Panc1 (cell line): ENCODE measurements around the gene LKAAEAR1. TPM values are rescaled to one million over a fixed set of nuclear protein-coding genes. Genes with fewer than 3 reads are reported as not detected.

Experiments used
- ATAC-seq: fragments of 200-7000 bp; cut with Tn5 transposase; 2 replicates; pipeline ENCODE4 v1.9.1; 2020; ENCODE audit warnings: mild to moderate bottlenecking, moderate library complexity
- BruUV-seq: library from RNA; stranded (reverse); fragments of 400-500 nt; replicated peaks from 2 replicates; lab custom pipeline; 2021; lab: Mats Ljungman, UMichigan
- CTCF ChIA-PET: fragments of 300-600 bp; sonication (Branson Sonifier 250); formaldehyde crosslinking; loops from one replicate; lab custom pipeline; 2022; ENCODE audit warnings: antibody characterized with exemption; lab: Charles Lee
- POLR2A ChIA-PET: fragments of 300-600 bp; sonication (Branson Sonifier 250); formaldehyde crosslinking; loops from one replicate; lab custom pipeline; 2022; ENCODE audit warnings: antibody characterized with exemption; lab: Charles Lee
- DNase-seq: peaks from one replicate; pipeline ENCODE4 v3.0.0-alpha.2; 2010; ENCODE audit warnings: low read depth, low spot score
- H3K27ac ChIP-seq: 2 replicates; pipeline ENCODE4 v1.5.1; 2011; ENCODE audit warnings: mild to moderate bottlenecking, low read length, inconsistent platforms
- H3K27me3 ChIP-seq: fragments of 200-500 bp; sonication (Bioruptor generic); 2 replicates; pipeline ENCODE4 v1.6.0; 2014; ENCODE audit warnings: low read length, inconsistent platforms; ENCODE audit not compliant: control insufficient read depth, insufficient read depth
- H3K36me3 ChIP-seq: fragments of 200-500 bp; sonication (Bioruptor generic); 2 replicates; pipeline ENCODE4 v1.5.1; 2014; ENCODE audit warnings: inconsistent platforms, mild to moderate bottlenecking, low read length, moderate library complexity; ENCODE audit not compliant: control insufficient read depth, insufficient read depth
- H3K4me1 ChIP-seq: 2 replicates; pipeline ENCODE4 v1.5.1; 2011; ENCODE audit warnings: inconsistent platforms, mild to moderate bottlenecking, low read length, moderate library complexity; ENCODE audit not compliant: control insufficient read depth, insufficient read depth
- H3K4me3 ChIP-seq, 2 experiments: 2 replicates each; pipeline ENCODE4 v1.5.1; 2011 to 2012; ENCODE audit warnings: low read depth in 2 of 2, low read length in 2 of 2, mild to moderate bottlenecking in 2 of 2, inconsistent platforms in 1 of 2, moderate library complexity in 1 of 2
- H3K9me3 ChIP-seq: fragments of 200-500 bp; sonication (Bioruptor generic); 2 replicates; pipeline ENCODE4 v1.5.1; 2014; ENCODE audit warnings: low read depth, mild to moderate bottlenecking, inconsistent platforms, low read length, moderate library complexity; ENCODE audit not compliant: control insufficient read depth, insufficient read depth
- POLR2AphosphoS5 ChIP-seq: IDR thresholded peaks from 2 replicates; pipeline ENCODE4 v1.6.1; 2012; ENCODE audit warnings: mild to moderate bottlenecking, low read depth, low read length, moderate library complexity
- SIN3A ChIP-seq: IDR thresholded peaks from 2 replicates; pipeline ENCODE4 v1.6.1; 2012; ENCODE audit warnings: low read depth, mild to moderate bottlenecking, low read length, moderate library complexity, borderline replicate concordance; ENCODE audit not compliant: insufficient read depth
- TCF7L2 ChIP-seq: IDR thresholded peaks from 2 replicates; pipeline ENCODE4 v1.6.1; 2011; ENCODE audit warnings: mild to moderate bottlenecking, low read depth, low read length, inconsistent platforms
- in situ Hi-C: cut with HindIII; loops from 2 replicates; pipeline ENCODE4 v1.10.0; 2016; ENCODE audit warnings: low sequenced_read_pairs, low pct_unique_long_range_greater_than_20kb
- intact Hi-C: fragments of 100-400 bp; cut with micrococcal nuclease; formaldehyde crosslinking; loops from one replicate; pipeline ENCODE4 v1.10.0; 2022; ENCODE audit not compliant: unreplicated experiment
- total RNA-seq: library from RNA; stranded (reverse); gene quantifications from one replicate; pipeline ENCODE4 v1.2.1, GENCODE V29; 2021; ENCODE audit not compliant: unreplicated experiment
- TF ChIP-seq, protein P1 (sequence below), 2 experiments: IDR thresholded peaks; 2 replicates each; pipeline ENCODE4 v1.6.1; 2011 to 2012; ENCODE audit warnings: low read depth in 2 of 2, control low read depth in 1 of 2, low read length in 1 of 2, mild to moderate bottlenecking in 1 of 2, moderate library complexity in 1 of 2; ENCODE audit not compliant: insufficient read depth in 1 of 2
- TF ChIP-seq, protein P2 (sequence below): fragments of 450-650 bp; IDR thresholded peaks from 2 replicates; pipeline ENCODE4 v1.5.1; 2017; ENCODE audit warnings: mild to moderate bottlenecking

The LKAAEAR1 gene
- total RNA-seq, 1 experiment from 2014 or later, result 0.67 TPM

DNA sequence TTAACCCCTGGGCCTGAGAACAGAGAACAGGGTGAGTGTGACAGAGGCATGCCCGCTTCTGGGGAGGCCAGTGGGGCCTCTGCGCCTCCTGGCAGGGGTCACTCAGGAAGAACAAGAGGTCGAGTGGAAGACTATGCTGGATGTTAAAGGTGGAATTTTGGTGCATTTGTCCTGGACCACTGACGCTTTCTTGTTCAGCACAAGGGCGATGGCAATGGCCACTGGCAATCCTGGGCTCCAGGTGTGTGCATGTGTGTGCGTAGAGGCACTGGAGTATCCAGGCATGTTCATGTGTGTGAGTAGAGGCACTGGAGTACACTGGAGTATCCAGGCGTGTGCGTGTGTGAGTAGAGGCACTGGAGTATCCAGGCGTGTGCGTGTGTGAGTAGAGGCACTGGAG, 46.7 kb upstream of the LKAAEAR1 start:
- DNase-seq (no peak), ATAC-seq (peak; percentile 26; the same call in 1 of the 2 replicates)
- ChIA-PET POLR2A (no interaction called here), CTCF (no interaction called here)
- Histone ChIP-seq H3K36me3 (no peaks in the 10 kb centered on the region), H3K27ac (no peak overlapping the region), H3K4me3 (no peak overlapping the region), H3K9me3 (no peaks in the 10 kb centered on the region), H3K27me3 (peaks cover 6% of the 10 kb centered on the region), H3K4me1 (no peaks in the 10 kb centered on the region)
- in situ Hi-C loops (no loop called here), intact Hi-C loops (no loop called here)
- no peak for TF ChIP-seq TCF7L2
- TF ChIP-seq, protein P1, sequence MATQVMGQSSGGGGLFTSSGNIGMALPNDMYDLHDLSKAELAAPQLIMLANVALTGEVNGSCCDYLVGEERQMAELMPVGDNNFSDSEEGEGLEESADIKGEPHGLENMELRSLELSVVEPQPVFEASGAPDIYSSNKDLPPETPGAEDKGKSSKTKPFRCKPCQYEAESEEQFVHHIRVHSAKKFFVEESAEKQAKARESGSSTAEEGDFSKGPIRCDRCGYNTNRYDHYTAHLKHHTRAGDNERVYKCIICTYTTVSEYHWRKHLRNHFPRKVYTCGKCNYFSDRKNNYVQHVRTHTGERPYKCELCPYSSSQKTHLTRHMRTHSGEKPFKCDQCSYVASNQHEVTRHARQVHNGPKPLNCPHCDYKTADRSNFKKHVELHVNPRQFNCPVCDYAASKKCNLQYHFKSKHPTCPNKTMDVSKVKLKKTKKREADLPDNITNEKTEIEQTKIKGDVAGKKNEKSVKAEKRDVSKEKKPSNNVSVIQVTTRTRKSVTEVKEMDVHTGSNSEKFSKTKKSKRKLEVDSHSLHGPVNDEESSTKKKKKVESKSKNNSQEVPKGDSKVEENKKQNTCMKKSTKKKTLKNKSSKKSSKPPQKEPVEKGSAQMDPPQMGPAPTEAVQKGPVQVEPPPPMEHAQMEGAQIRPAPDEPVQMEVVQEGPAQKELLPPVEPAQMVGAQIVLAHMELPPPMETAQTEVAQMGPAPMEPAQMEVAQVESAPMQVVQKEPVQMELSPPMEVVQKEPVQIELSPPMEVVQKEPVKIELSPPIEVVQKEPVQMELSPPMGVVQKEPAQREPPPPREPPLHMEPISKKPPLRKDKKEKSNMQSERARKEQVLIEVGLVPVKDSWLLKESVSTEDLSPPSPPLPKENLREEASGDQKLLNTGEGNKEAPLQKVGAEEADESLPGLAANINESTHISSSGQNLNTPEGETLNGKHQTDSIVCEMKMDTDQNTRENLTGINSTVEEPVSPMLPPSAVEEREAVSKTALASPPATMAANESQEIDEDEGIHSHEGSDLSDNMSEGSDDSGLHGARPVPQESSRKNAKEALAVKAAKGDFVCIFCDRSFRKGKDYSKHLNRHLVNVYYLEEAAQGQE (IDR thresholded peaks at IDR 0.05; ENCODE audit: insufficient read depth in 1 of 2, low read depth in 2 of 2, low read length in 1 of 2), result no peak
- TF ChIP-seq SIN3A, result no peak
- TF ChIP-seq, protein P2, sequence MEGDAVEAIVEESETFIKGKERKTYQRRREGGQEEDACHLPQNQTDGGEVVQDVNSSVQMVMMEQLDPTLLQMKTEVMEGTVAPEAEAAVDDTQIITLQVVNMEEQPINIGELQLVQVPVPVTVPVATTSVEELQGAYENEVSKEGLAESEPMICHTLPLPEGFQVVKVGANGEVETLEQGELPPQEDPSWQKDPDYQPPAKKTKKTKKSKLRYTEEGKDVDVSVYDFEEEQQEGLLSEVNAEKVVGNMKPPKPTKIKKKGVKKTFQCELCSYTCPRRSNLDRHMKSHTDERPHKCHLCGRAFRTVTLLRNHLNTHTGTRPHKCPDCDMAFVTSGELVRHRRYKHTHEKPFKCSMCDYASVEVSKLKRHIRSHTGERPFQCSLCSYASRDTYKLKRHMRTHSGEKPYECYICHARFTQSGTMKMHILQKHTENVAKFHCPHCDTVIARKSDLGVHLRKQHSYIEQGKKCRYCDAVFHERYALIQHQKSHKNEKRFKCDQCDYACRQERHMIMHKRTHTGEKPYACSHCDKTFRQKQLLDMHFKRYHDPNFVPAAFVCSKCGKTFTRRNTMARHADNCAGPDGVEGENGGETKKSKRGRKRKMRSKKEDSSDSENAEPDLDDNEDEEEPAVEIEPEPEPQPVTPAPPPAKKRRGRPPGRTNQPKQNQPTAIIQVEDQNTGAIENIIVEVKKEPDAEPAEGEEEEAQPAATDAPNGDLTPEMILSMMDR, result no peak
- no peak for TF ChIP-seq POLR2AphosphoS5
- no TSS peak for BruUV-seq

DNA sequence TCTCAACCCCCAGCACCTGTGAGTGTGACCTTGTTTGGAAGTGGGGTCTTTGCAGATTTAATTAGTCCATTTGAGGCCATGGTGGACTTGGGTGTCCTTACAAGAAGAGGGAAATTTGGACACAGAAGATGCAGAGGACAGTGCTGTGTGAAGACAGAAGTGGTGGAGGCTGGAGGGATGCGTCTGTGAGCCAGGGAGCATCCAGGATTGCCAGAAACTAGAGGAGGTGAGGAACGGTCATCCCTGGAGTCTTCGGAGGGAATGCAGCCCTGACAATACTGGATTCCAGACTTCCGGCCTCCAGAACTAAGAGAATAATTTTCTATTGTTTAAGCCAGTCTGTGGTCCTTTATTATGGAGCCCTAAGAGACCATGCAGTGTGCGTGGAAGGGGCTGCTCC, 46.1 kb upstream of the LKAAEAR1 start:
- POLR2A ChIA-PET, result no interaction called here
- no peaks in the 10 kb centered on the region for H3K36me3 ChIP-seq
- H3K4me1 ChIP-seq, result no peaks in the 10 kb centered on the region
- BruUV-seq, result no TSS peak
- ATAC-seq (no peak), DNase-seq (no peak)
- intact Hi-C loops (no loop called here), in situ Hi-C loops (no loop called here)
- CTCF ChIA-PET, result no interaction called here
- no peak overlapping the region for H3K4me3 ChIP-seq
- TF ChIP-seq, protein P1 (IDR thresholded peaks at IDR 0.05; ENCODE audit: insufficient read depth in 1 of 2, low read depth in 2 of 2, low read length in 1 of 2), result no peak
- TF ChIP-seq SIN3A, result no peak
- no peak for TF ChIP-seq POLR2AphosphoS5
- TF ChIP-seq, protein P2, result no peak
- TF ChIP-seq TCF7L2, result no peak
- H3K27me3 ChIP-seq, result peaks cover 6% of the 10 kb centered on the region
- no peaks in the 10 kb centered on the region for H3K9me3 ChIP-seq
- H3K27ac ChIP-seq, result no peak overlapping the region
